Measurements from ENCODE around the gene MRPL49.
A peak's percentile ranks its signal among the peaks of the same experiment; 100 is the strongest.
"Not testable (repeated sequence)": the region's sequence is repeated elsewhere in the genome, so short reads cannot be mapped to it uniquely, and the experiment has no call there.

The MRPL49 gene

DNA sequence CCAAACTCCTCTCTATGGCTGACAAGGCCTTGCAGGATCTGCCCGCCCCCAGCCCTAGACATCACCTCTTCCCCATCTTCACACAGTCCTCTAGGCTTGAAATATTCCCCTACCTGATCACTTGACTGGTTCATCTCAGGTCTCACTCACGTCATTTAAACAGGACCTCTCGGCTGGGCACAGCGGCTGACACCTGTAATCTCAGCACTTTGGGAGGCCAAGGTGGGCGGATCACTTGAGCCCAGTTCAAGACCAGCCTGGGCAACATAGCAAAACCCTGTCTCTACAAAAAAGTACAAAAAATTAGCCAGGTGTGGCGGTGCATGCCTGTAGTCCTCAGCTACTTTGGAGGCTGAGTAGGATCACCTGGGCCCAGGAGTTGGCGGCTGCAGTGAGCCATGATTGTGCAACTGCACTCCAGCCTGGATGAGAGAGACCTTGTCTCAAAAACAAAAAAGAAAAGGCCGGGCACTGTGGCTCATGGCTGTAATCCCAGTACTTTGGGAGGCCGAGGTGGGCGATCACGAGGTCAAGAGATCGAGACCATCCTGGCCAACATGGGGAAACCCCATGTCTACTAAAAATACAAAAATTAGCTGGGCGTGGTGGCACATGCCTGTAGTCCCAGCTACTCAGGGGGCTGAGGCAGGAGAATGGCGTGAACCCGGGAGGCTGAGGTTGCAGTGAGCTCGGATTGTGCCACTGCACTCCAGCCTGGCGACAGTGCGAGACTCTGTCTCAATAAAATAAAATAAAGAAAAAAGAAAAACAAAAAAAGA, 3.0 kb upstream of the MRPL49 start:
- DNase-seq = not testable (repeated sequence)

DNA sequence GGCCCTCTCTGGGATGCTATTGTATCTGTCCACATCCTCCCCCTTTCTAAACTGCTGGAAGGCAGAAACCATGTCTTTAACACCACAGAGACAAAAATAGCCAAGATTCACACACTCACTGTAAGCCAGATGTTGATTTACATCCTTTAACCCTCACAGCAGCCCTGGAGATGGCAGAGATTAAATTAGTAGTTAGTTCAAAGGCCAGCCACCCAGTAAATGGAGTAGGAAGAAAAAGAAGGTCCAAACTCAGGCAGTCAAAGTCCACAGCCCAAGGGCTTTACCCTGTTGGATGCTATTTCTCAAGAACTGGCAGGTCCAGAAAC, 2.5 kb upstream of the MRPL49 start:
- no peak for DNase-seq

DNA sequence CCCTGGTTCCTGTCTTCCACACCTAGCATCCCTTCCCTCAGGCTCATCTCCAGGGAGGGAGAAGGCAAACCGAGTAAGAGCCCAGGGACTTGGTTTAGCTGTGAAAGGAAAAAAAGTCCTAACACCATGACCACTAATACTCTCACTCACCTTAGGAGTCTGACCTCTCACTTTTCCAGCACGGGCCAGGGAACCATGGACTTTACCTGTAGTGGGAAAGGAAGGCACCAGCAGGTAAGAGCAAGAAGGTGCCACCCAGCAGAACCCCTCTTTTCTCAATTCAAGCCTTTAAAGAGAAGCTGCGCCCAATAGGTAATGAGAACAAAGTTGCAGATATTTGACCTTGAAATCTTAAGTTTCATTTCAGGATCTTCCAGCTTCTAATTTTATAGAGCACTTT, 1.3 kb upstream of the MRPL49 start:
- no peak for DNase-seq

DNA sequence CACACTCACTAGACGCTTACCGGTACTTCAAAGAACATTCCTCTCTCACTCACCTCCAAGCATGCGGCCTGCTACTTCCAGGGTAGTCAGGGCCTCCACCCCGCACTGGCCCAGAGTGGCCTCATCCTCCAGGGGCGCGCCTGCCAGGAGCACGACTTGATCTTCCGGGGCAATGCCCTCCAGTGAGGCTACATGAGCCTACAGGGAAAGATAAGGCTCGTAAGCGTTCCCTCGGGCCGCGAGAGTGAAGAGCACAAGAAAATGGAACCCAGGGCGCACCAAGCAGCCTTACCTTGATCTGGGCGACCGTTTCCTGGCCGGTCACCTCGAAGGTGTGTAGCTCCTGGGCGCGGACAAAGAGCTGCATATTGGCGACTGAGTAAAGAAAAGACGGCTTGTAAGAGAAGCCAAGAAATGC, 665 bp upstream of the MRPL49 start:
- no peak for DNase-seq

DNA sequence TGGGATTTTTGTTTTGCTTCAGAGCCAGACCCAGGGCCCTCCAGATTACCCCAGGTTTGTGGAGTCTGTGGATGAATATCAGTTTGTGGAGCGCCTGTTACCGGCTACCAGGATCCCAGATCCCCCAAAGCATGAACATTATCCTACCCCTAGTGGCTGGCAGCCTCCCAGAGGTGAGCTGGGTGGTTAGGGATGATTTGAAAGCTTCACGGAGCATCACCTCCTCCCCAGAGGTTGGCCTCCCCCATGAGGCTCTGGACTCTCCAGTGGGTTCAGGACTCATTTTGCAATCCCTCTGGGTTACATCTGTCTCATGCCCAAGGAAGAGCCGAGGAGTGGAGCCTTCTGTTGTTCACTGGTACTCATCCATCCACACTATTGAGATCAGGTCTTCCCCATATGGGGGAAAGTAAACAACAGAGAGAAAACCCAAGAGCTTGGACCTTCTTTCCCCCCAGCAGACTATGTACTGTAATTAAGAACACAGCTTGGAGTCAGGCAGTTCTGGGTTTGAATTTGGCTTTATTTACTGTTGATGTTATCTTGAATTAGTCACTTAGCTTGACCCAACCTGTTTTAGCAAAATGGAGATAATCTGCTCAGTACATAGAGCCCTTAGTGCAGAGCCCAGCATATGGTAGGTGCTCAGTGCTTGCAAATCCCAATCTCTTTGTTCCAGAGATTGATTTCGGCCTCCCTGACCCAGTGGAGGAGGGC, 2.5 kb downstream of the MRPL49 start:
- no peak for DNase-seq

DNA sequence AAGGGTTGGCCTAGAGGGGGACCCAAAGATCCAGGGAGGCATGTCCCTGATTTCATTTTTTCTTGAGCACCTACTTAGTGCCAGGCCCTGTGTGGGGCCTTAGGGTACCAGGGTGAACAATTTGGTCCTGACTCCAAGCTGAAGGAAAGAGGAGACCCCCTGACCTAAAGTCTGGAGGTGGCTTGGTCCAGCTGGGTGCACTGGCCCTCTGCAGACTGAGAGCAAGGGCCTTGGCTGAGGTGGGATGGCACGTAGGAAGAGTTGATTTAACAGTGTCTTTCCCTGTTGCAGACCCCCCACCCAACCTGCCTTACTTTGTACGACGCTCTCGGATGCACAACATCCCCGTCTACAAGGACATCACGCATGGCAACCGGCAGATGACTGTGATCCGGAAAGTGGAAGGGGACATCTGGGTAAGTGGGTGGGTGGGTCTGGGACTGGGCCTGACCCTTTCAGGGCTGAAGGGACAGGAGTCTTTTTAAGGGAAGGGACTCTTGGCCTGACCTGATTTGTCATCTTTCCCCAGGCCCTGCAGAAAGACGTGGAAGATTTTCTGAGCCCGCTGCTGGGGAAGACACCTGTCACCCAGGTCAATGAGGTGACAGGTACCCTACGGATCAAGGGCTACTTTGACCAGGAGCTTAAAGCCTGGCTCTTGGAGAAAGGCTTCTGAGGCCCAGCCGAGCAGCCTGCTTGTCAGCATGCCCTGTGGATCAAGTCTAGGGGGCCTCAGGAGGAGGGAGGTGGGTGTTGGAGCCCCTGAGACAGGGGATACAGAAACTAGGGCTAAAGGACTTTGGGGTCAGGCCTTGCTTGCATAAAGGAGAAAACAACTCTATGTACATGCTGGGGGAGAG, 3.3 kb downstream of the MRPL49 start:
- no peak for DNase-seq

DNA sequence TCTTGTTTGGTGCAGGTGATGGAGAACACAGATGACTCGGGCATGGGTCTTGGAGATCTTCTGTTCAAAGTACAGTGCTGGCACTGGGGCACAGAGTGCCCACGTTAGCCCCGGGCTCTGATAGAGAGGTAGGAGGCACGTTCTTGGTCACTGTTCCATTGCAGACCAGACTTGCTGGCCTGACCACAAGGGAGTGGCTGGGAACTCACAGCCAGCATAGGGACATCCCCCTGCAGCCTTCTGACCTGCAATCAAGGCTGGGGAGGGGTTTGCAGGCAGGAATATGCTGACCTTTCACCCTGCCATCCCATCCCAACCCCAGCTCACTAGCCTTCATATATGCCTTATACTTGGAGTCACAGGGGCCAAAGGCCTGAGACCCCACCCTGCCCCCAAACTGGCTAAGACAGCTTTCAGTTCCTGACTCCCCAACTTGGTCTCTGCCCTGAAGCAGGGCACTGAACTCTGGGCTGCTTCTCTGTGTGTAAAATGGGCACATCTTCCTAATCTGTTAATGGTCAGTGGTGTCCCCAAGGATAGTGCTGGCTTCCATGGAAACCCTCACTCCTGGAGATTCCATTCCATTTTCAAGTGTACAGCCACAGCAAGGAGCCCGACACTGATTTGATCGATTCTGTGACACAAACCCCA, 4.6 kb downstream of the MRPL49 start:
- DNase-seq = no peak

DNA sequence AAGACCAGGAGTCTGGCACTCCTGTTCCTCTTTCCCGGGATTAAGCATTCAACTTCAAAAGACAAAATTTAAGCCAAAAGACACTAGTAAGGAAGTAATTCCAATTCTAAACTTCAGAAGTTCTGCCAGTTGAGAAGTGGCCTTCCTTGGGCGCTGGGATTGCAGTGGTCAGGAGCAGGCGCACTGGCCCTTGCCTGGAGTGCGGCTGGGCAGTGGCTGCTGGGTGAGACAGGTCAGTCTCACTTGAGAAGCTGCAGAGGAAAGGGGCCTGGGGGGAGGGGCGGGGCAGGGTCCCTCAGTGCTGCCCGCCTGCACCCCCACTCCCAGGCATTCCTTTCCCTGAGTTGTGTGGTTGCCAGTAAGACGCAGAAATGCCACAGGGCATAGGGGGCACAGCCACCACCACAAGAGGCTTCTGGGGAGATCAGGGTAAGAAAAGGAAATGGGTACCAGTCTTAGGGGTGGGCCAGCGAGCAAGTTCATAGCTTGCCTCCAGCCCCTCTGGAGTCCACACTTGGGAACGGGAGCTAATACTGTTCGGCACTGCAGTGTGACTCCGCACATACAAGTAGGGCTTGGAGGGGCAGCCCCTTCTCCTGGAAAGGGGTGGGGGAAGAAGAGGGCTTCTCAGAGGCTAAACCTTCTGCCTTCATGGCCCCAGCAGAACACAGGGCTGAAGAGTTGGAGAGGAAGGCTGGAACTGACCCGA, 5.5 kb downstream of the MRPL49 start:
- DNase-seq = no peak

DNA sequence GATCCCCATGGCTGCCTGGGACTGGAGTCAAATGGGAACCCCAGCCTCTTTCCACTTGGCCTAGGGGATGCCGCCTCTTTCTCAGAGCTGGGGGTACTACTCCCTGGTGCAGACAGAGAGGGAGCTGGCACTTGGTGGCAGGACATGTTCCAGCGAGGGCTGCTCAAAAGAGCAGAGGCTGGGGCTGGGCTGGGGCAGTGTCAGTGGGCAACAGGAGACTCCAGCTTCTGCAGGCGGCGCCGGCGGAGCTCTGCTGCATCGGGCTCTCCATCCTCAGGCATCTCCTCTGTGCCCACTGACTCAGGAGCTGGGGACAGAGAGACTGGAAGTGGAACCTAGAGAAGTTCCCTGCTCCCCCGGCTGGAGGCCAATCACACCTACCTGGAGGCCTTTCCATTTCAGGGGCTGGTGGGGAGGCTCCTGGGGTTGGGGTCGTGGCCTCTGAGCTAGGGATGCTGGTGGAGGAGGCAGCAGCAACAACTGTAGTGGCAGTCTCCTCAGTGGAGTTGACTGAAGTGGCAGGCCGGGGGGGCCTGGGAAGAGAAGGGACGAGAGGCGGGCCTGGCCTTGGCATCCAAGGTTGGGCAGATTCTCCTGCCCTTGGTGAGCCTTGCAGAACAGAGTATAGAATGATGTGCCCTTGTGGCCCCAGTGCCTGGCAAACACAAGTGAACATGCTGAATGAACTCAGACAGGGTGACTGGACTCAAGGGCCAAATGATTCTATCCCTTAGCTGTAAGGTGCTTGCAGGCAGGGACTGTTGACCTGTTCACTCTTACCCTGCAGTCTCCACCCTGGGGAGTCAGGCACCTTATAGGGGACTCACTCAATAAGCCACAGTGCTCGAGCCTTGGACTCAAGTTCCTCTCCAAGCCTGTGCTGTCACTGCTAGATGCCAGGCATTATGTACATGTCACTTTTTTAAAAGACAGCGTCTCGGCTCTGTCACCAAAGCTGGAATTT, 6.3 kb downstream of the MRPL49 start:
- DNase-seq = no peak

DNA sequence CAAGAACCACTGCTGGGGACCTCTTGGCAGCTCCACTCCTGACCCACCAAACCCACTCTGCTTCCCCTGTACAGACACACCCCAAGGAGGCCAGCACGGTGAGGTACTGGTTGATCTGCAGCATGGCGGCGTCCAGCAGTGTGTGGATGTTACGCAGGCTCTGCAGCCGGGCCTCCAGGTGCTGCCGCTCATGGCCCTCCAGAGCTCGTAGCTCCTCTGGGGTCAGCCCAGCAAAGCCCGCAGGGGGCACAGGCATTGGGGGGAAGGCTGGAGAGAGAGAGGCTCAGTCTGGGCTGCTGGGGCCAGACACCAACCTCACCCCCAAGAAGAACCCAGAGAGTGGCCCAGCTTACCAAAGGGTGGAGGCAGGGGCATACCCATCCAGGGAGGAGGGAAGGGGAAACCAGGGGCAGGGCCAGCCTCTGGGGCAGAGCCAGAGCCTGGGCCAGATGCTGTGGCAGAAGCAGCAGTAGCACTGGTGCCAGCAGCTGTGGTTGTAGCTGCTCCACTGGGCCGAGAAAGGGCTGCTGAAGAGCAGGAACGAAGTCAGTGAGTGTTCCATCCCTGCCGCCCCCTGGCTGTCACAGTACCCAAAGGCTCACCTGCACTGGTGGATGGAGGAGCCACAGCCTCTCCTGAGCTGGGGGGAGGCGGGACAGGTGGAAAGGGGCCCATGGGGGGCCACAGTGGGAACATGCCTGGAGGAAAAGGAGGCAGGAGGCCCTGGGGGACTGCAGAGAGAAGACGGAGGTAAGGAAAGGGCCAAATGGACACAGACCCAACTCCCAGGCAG, 7.7 kb downstream of the MRPL49 start:
- no peak for DNase-seq

DNA sequence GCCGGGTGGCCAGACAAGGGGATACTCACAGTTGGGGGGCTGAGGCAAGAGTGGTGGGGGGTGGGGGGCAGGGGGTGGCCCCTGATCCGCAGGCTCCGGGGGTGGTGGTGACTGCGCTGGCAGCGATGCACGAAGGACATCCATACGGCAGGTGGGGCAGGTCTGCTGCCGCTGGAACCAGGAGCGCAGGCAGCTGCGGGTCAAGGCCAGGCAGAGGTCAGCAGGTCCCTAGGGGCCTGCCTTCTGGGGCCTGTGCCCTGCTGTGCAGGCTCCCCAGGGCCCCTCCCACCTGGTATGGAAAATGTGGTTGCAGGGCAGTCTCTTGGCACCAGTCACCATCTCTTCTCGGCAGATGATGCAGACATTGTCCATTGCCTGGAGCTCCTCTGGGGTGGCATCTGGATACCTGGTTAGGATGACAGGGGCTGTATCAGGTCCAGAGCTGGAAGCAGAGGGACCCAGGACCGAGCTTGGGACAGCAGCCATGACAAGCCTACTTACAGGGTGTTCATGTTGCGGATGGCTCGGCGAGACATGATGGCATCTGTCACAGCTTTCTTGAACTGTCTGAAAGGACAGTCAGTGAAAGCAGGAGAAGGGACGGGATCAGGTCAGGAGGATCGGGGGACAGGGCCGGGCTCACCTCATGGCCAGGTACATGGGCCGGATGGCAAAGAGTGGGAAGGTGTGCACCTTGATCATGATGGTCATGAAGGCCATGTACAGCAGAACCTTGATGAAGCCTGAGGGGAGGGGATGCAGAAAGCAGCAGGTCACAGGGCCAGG, 8.7 kb downstream of the MRPL49 start:
- no peak for DNase-seq

DNA sequence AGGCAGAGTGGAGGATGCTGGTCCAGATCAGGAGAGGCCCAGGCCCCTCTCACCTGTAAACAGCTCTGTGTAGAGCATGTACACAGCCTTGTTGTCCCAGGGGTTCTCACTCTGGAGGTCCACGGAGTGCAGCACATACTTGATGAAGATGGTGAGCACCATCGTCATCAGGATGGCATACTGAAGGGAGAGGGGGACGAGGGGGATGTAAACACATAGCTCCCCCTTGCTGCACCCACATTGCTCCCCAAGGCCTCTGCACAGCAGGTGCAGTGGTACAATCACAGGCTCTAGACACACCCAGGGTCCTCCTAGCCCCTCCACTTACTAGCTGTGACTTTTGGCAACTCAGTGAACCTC, 9.3 kb downstream of the MRPL49 start:
- no peak for DNase-seq

DNA sequence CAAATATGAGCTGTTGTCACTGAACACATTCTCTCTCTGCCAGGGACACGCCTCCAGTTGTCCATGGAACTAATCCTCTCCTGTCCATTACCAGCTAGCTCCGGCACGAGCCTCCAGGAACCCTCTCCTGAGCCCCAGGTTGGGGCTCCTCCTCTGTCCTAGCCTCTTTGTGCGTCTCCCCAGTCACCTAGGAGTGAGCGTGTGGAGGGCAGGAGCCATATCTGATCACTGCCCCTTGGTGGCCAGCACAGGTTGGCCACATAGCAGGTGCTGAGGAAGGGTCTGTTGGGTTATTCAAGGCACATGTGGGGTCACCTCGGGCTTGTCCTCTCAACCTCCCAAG, 9.7 kb downstream of the MRPL49 start:
- DNase-seq = no peak

DNA sequence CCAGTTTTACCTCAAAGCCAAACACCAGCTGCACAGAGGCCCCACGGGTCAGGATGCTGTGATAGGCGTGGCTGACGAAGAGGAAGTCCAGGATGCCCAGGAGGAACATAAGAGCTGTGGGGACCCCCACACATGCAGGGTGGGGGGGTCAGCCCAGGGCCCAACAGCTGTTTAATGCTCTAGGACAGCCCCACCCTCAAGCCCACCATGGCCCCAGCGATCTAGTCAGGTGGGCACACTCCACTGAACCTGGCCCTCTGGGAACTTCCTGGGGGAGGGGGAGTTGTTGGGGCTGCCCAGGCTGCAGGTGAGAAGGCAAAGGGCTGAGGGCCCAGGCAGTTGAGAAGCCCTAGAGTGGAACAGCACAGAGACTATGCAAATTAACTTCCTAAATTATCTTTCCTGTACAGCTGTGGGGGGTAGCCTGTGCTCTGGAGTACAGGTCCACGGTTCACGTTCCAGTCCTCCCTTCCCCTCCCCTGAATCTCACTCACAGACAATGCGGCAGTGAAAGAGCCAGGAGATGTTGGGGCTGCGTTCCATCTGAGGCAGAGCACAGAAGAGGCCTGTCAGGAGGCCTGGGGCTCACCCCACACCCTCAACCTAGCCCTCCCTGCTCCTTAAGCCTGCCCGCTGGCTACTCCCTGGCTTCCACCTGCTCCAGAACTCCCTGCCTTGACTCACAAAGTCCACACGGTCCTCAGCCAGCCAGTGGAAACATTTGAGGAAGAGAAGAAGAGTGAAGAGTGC, 10.3 kb downstream of the MRPL49 start:
- no peak for DNase-seq

DNA sequence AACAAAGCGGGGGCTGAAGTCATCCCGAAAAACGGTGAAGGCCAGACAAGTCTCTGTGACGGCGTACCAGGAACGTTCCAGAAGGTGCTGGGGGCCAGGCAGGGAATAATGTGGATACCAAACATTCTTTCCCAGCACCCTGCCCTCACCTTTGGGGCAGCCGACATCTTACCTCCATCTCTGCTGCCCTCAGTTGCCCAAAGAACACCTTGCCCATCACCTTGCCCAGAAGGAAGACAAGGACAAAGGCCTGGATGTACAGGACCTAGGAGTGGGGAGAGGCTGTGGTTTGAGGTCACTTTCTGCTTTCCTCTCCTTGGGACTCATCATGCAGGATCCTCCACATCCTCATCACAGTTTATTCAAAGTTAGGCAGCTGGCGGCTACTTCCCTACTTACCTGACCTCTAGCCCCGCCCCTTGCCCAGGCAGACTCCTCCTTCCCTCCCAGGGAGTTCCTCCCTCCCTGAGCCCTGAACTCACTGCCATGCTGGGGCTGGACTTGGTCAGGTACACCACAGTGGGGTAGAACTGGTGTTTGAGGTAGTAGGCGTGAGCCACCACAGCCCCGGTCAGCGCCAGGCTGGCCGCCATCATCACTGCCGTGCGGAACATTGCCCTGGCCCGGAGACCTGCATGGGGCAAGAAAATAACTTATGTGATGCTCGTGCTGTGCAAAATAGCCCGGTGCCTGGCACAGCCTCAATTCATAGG, 11.0 kb downstream of the MRPL49 start:
- no peak for DNase-seq

DNA sequence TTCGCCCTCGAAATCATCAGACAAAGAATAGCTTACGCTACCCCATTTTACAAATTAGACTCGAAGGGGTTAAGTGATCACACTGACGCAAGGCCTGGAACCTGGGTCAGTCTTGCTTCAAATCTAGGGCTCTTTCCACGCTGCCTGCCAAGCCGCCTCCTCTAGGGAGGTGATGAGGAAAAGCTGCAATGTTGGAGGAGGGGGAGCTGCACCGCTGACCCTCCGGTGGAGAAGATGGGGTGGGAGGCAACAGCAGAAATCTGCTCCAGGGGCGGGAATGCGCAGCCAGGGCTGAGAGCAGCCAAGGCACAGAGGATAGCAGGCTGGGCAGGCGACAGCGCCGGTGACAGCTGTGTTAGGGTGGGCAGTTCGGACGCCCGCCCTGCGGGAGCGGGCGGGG, 11.6 kb downstream of the MRPL49 start:
- DNase-seq = no peak

DNA sequence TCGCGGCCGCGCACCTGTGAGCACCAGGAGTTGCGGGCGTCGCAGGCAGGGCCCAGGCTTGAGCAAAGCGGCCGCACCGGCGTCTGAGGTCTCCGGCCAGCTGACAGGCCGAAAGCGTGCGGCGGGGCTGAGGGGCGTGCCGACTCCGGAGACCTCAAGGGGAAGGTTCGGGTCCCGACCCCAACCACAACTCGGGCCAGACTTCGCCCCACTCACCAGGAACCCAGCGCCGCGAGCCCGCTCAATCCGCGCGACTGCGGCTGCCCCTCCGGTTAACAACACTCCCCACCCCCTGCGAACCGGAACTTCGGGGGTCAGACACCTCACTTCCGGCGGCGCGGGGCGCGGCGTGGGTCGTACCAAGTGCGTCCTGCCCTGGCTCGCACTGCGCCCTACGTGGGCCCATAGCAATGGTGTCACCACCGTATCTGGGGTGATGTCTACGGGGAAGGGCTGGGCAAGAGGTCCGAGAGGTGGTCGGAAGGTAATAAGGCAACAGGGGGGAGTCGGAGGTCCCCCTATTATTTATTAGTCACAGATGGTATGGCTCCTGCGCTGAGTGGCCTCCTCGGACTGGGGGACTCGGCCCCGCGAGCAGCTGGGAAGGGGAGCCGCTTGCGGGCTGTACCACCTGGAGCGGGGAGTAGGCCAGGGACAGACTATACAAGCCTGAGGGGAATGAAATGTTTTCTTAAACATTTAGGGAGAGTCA, 12.3 kb downstream of the MRPL49 start, which contains the start of gene SYVN1:
Gene SYVN1, minus strand, starts transcription at position 280 of the 712 bp plus-strand sequence. CDS start 918 bp downstream, outside the sequence.
- DNase-seq = peak; percentile 88
